Right lobe of liver (tissue), 6 donors: ENCODE results near the gene PTPRN2. TPM values are rescaled to one million over a fixed set of nuclear protein-coding genes. Genes with fewer than 3 reads are reported as not detected.

Experiments used
- ATAC-seq, 4 donors: fragments of 200-7000 bp; cut with Tn5 transposase; one replicate each; pipeline ENCODE4 v1.9.1; 2020; ENCODE audit warnings: mild to moderate bottlenecking in 4 of 4, moderate library complexity in 4 of 4
- DNase-seq, 3 donors: peaks; one replicate each; pipeline ENCODE4 v3.0.0-alpha.2; 2020
- H3K27ac ChIP-seq, 3 donors: fragments of 200-600 bp; one replicate each; pipeline ENCODE4 v1.8.0; 2022
- H3K27me3 ChIP-seq, 2 donors: fragments of 200-600 bp; one replicate each; pipeline ENCODE4 v1.8.0; 2022
- H3K36me3 ChIP-seq, 4 donors: fragments of 200-600 bp; sonication (generic) in 1 of 4; one replicate each; pipeline versions ENCODE4 v1.5.1 to v1.8.0; 2017 to 2022; ENCODE audit warnings: control low read depth in 1 of 4
- H3K4me1 ChIP-seq, 4 donors: fragments of 200-600 bp; sonication (generic) in 1 of 4; one replicate each; pipeline versions ENCODE4 v1.5.1 to v1.8.0; 2017 to 2022; ENCODE audit warnings: control low read depth in 1 of 4
- H3K4me3 ChIP-seq, 3 donors: fragments of 200-600 bp; one replicate each; pipeline ENCODE4 v1.8.0; 2022
- H3K9me3 ChIP-seq, 4 donors: fragments of 200-600 bp; sonication (generic) in 1 of 4; one replicate each; pipeline versions ENCODE4 v1.5.1 to v1.8.0; 2017 to 2022; ENCODE audit warnings: control low read depth in 1 of 4
- CTCF ChIP-seq, 4 donors: fragments of 200-600 bp in 3 of 4; fragments of 450-650 bp in 1 of 4; IDR thresholded peaks; one replicate each; pipeline versions ENCODE4 v1.5.1 to v1.8.0; 2016 to 2022; ENCODE audit warnings: antibody characterized with exemption in 4 of 4, mild to moderate bottlenecking in 2 of 4
- POLR2A ChIP-seq: fragments of 450-650 bp; IDR thresholded peaks from one replicate; pipeline ENCODE4 v1.6.1; 2017; ENCODE audit warnings: antibody characterized with exemption, mild to moderate bottlenecking
- WGBS: methylation state at CpG from one replicate; pipeline ENCODE4 v1.1.6; 2018; ENCODE audit warnings: low coverage, low lambda C conversion rate; ENCODE audit not compliant: insufficient coverage; ENCODE audit errors: missing lambda C conversion rate; 5-methylcytosine and 5-hydroxymethylcytosine counted together
- intact Hi-C, 2 donors: fragments of 100-400 bp; cut with DNase I; formaldehyde crosslinking; loops; one replicate each; pipeline versions ENCODE4 v1.11.2 to v1.14.1; 2022
- total RNA-seq, 6 experiments: library from RNA; depleted of rRNA in 2 of 6; stranded (reverse); fragments of >200 nt in 2 of 6; fragmentation: NEBNext Ultra II Directional in 3 of 6; extraction: Animal tissue kit (Norgen Biotek cat#: 25700) in 3 of 6; gene quantifications; one replicate each; pipeline versions ENCODE4 v1.1.0 to v1.2.4, GENCODE V29; 2016 to 2023
- donor health status: DM: no; HTN: yes; CAD: no.
- donor health status: DM: no; HTN: no; CAD: no.
- donor health status: DM: no; HTN: no; CAD: no.
- donor health status: DM: no; HTN: yes; CAD: no.
- donor health status: DM: no; HTN: yes; CAD: no.

Gene PTPRN2
- total RNA-seq, 6 experiments from 2014 or later: 0.15 to 0.87 (median 0.67) TPM

- H3K27me3 ChIP-seq: peaks cover 0 to 7% of the 10 kb centered on the region in 2 donors
- intact Hi-C loops: no loop called here
- no peak for TF ChIP-seq POLR2A
- TF ChIP-seq CTCF (IDR thresholded peaks at IDR 0.05): no peak
- DNase-seq: no peak
- H3K4me3 ChIP-seq: no peak overlapping the region
- H3K9me3 ChIP-seq: no peaks in the 10 kb centered on the region
- WGBS: 13% methylated on average over 7 of the region's 64 CpGs
- H3K27ac ChIP-seq: no peak overlapping the region
- no peaks in the 10 kb centered on the region for H3K36me3 ChIP-seq
- no peaks in the 10 kb centered on the region for H3K4me1 ChIP-seq
- no peak for ATAC-seq
Measured at GRCh38 chr7:157693521-157694375, 893.9 kb downstream of the PTPRN2 start.

- Histone ChIP-seq H3K27me3 (peaks cover 0 to 14% of the 10 kb centered on the region in 2 donors), H3K27ac (no peak overlapping the region), H3K4me1 (no peaks in the 10 kb centered on the region), H3K4me3 (no peak overlapping the region), H3K9me3 (no peaks in the 10 kb centered on the region), H3K36me3 (no peaks in the 10 kb centered on the region)
- no peak for DNase-seq
- TF ChIP-seq CTCF (IDR thresholded peaks at IDR 0.05) (no peak), POLR2A (no peak)
- ATAC-seq: no peak
- WGBS: 4% methylated on average over 5 of the region's 47 CpGs
- intact Hi-C loops: no loop called here
Measured at GRCh38 chr7:157693071-157693520, 894.5 kb downstream of the PTPRN2 start.

GRCh38 chr7:157692460-157693011 is 895.1 kb downstream of the PTPRN2 start:
- 7% methylated on average over 25 of the region's 44 CpGs for WGBS
- H3K36me3 ChIP-seq: no peaks in the 10 kb centered on the region
- peaks cover 0 to 20% of the 10 kb centered on the region in 2 donors for H3K27me3 ChIP-seq
- ATAC-seq (no peak), DNase-seq (no peak)
- H3K27ac ChIP-seq: no peak overlapping the region
- H3K9me3 ChIP-seq: no peaks in the 10 kb centered on the region
- H3K4me1 ChIP-seq: no peaks in the 10 kb centered on the region
- intact Hi-C loops: no loop called here
- no peak overlapping the region for H3K4me3 ChIP-seq
- TF ChIP-seq CTCF (IDR thresholded peaks at IDR 0.05) (no peak), POLR2A (no peak)

- Histone ChIP-seq H3K4me3 (no peak overlapping the region), H3K27me3 (peaks cover 7 to 24% of the 10 kb centered on the region in 2 donors), H3K27ac (no peak overlapping the region), H3K4me1 (no peaks in the 10 kb centered on the region), H3K36me3 (no peaks in the 10 kb centered on the region), H3K9me3 (no peaks in the 10 kb centered on the region)
- 1% methylated on average over 29 of the region's 64 CpGs for WGBS
- no peak for DNase-seq
- ATAC-seq: no peak
- TF ChIP-seq CTCF (IDR thresholded peaks at IDR 0.05): no peak
- no peak for TF ChIP-seq POLR2A
- intact Hi-C loops: no loop called here
Measured at GRCh38 chr7:157691586-157692459, 895.8 kb downstream of the PTPRN2 start.
